ENCODE data around the gene MTFR2.

DNA sequence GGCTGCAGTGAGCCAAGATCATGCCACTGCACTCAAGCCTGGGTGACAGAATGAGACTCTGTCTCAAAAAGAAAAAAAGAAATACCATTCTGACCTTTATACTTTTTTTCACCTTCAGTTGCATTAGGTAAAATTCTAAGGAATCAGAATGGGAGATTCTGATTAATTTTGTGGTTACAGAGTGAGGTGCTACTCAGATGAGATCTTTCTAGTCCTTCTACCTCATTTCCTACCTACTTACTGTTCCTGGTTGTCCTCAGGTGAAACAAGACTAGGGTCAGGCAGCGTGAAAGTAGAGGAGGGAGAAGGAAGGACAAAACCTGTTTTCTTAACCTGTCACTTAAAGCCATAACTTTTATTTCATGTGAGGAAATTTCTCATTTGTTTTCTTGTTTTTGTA lies 63.7 kb downstream of the MTFR2 start:
- TF ChIP-seq EP300 (IDR thresholded peaks at IDR 0.05) (no peak), POLR2A (IDR thresholded peaks at IDR 0.05) (no peak)

Measured in tibial nerve (tissue), 3 donors.